Duodenal mucosa (tissue), 2 donors: ENCODE data around the gene LEAP2.

ENCODE experiments used
- H3K27ac ChIP-seq: one replicate; pipeline ENCODE4 v1.7.0; 2013; ENCODE audit warnings: low read depth, low read length
- H3K27me3 ChIP-seq, 2 donors: one replicate each; pipeline ENCODE4 v1.7.0; 2013; ENCODE audit warnings: low read length in 2 of 2, control low read depth in 1 of 2; ENCODE audit not compliant: insufficient read depth in 2 of 2, control insufficient read depth in 1 of 2
- H3K36me3 ChIP-seq, 2 donors: one replicate each; pipeline ENCODE4 v1.7.0; 2013; ENCODE audit warnings: low read length in 2 of 2, control low read depth in 1 of 2; ENCODE audit not compliant: insufficient read depth in 2 of 2, control insufficient read depth in 1 of 2
- H3K4me1 ChIP-seq, 2 donors: one replicate each; pipeline ENCODE4 v1.7.0; 2013; ENCODE audit warnings: low read length in 2 of 2, control low read depth in 1 of 2; ENCODE audit not compliant: insufficient read depth in 2 of 2, control insufficient read depth in 1 of 2
- H3K4me3 ChIP-seq, 2 donors: one replicate each; pipeline ENCODE4 v1.7.0; 2013; ENCODE audit warnings: low read length in 2 of 2, low read depth in 1 of 2
- H3K9ac ChIP-seq, 2 donors: one replicate each; pipeline ENCODE4 v1.7.0; 2013; ENCODE audit warnings: low read length in 2 of 2, low read depth in 1 of 2
- H3K9me3 ChIP-seq, 2 donors: one replicate each; pipeline ENCODE4 v1.7.0; 2013; ENCODE audit warnings: low read length in 2 of 2, control low read depth in 1 of 2; ENCODE audit not compliant: control insufficient read depth in 1 of 2

The LEAP2 gene

DNA sequence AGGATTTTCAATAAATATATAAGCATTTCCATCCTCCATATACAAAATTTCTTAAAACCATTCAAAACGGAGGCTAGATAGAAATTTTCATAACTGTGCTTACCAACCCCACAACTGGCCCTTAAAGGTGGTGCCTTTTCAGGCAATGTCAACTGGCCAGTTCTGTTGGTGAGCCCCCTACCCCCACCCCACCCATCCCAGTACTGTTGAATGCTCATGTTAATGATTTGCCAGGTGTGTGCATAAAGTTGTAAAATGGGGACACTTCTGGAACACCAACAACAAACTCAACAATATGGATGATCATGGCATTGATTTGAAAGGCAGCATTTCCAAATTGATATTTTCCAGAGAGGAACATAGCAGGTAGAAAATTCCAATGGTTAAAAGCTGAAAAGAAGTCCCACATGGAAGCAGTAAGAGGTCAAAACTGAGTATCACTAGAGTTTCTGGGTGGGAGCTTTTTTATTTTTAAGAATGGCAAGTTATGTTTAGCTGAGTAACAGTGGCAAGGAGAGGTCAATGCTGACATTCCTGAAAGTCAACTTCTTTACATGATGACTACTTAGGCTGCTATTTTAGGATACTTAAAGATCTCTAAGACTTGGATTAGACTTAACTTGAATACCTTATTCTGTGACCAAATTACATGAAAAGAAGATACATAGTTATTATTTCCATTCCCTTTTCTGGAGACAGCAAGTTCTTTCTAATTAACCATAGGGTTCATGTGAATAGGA lies 2.7 kb downstream of the LEAP2 start:
- no peak overlapping the region for H3K4me3 ChIP-seq
- H3K4me1 ChIP-seq: peaks cover 16 to 34% of the 10 kb centered on the region in 2 donors
- no peak overlapping the region for H3K9ac ChIP-seq
- H3K27me3 ChIP-seq: no peaks in the 10 kb centered on the region
- no peak overlapping the region for H3K27ac ChIP-seq
- H3K9me3 ChIP-seq: no peaks in the 10 kb centered on the region
- H3K36me3 ChIP-seq: peaks cover 30 to 31% of the 10 kb centered on the region in 2 donors

DNA sequence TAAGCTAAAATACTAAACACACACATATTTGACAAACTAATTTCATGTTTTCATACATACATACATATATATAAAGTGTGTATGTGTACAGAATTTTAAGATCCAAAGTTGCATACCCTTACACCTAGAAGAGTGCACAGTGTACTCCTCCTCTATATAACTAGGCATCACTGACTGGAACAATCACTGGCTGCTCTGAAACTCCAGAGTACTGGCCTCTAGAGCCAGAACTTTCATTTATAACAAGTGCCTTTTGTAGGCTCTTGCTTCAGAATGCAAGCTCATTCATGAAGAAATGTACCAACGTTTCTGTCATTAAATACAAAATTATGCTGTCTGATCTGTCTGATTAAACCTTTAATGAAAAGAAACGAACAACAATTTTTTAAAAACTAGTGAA lies 4.0 kb downstream of the LEAP2 start:
- Histone ChIP-seq H3K36me3 (peaks cover 29 to 34% of the 10 kb centered on the region in 2 donors), H3K9ac (no peak overlapping the region), H3K27ac (no peak overlapping the region)

DNA sequence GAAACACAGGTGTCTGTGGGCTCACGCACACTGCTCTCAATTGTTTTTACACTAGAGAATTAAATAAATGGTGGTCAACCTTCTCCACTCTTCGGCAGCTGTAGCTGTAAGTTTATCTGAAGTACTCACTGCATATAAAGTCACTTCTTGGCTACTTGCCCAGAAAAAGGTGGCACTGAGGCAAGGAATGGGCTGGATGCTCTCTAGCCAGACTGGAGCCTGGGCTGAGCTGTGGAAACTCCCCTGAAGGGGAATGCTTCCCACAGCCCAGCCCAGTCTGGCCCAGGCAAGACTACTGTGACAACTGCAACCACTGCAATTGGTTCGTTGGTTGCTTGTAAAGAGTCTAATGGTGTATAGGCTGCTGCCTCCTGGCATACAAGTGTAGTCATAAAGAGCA lies 4.5 kb downstream of the LEAP2 start:
- peaks cover 3 to 16% of the 10 kb centered on the region in 2 donors for H3K4me1 ChIP-seq
- H3K27ac ChIP-seq: no peak overlapping the region
- H3K27me3 ChIP-seq: no peaks in the 10 kb centered on the region
- H3K4me3 ChIP-seq: no peak overlapping the region
- H3K9ac ChIP-seq: no peak overlapping the region
- H3K9me3 ChIP-seq: no peaks in the 10 kb centered on the region
- H3K36me3 ChIP-seq: peaks cover 30 to 36% of the 10 kb centered on the region in 2 donors

More for the DNA sequence above, 4.0 kb downstream of the LEAP2 start:
- Histone ChIP-seq H3K4me3 (no peak overlapping the region), H3K27me3 (no peaks in the 10 kb centered on the region), H3K4me1 (peaks cover 8 to 21% of the 10 kb centered on the region in 2 donors), H3K9me3 (no peaks in the 10 kb centered on the region)

DNA sequence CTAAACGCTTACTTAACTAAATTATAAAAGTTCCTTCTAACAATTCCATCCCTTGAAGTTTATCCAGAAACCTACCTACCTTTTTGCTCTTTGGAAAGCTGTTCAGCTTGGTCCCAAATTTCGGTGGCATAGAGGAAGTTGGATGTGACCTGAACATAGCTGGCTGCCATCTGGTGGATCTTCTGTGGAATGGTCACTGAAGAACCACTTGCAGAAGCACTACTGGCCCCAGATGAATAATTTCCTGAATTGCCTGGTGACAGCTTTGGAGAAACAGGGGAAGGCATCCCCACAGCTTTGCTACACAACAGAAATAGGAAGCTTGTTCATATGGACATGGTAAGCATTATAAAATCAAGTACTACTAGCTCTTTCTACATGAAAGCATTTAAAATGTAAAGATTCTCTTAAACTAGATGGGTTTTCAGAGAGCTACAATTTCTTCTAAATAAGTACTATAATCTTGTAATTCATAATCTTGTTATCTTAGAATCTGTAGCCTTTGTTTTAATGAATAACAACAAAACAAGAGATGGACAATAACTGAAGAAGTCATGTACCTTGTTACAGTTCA lies 9.9 kb downstream of the LEAP2 start:
- no peak overlapping the region for H3K9ac ChIP-seq
- no peak overlapping the region for H3K4me3 ChIP-seq
- H3K27me3 ChIP-seq: no peaks in the 10 kb centered on the region
- H3K27ac ChIP-seq: no peak overlapping the region
- no peaks in the 10 kb centered on the region for H3K9me3 ChIP-seq
- peaks cover 47 to 50% of the 10 kb centered on the region in 2 donors for H3K36me3 ChIP-seq
- no peaks in the 10 kb centered on the region for H3K4me1 ChIP-seq

DNA sequence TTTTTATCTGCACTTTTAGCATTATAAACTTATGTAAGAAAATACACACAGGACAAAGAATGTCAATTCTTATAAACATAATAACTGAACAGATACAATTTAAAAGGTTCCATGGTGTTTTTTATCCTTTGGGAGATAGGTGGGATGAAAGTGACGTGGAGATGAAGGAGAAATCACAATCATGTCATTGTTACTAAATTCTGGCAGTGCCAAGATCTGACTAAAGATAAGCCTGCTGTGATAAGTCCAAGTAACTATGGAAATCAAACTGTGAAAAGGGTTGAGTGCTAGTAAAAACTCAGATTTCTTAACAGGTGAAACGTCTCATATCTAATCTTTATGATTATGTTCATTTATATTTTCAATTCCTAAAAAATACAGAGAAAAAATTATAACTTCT lies 11.1 kb downstream of the LEAP2 start:
- Histone ChIP-seq H3K36me3 (peaks cover 43 to 54% of the 10 kb centered on the region in 2 donors), H3K4me1 (no peaks in the 10 kb centered on the region), H3K27ac (no peak overlapping the region)

GRCh38 chr5:132886064-132886823 lies 12.8 kb downstream of the LEAP2 start:
- no peaks in the 10 kb centered on the region for H3K27me3 ChIP-seq
- no peaks in the 10 kb centered on the region for H3K4me1 ChIP-seq
- H3K27ac ChIP-seq: no peak overlapping the region
- H3K9ac ChIP-seq: no peak overlapping the region
- no peak overlapping the region for H3K4me3 ChIP-seq
- H3K9me3 ChIP-seq: no peaks in the 10 kb centered on the region
- H3K36me3 ChIP-seq: peaks cover 41 to 46% of the 10 kb centered on the region in 2 donors

More for the DNA sequence above, 11.1 kb downstream of the LEAP2 start:
- H3K4me3 ChIP-seq: no peak overlapping the region
- H3K9ac ChIP-seq: no peak overlapping the region
- no peaks in the 10 kb centered on the region for H3K9me3 ChIP-seq
- no peaks in the 10 kb centered on the region for H3K27me3 ChIP-seq

DNA sequence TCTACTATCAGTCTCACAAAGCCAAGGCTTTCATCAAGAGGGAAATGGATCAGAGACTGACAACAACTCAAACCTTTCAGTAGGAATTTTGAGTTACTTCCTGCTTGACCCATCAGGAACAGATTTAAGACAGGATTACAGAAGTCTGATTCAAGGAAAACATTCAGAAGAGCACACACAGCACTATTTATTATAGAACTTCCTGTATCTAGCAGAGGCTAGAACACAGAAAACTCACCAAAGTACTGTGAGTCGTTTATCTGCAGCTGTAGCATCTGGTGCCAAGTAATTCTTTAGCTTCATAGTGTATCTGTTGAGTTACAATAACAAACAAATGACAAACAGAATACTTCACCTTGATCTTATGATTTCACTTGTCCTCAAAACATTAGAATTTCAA lies 13.8 kb downstream of the LEAP2 start:
- H3K9me3 ChIP-seq: no peaks in the 10 kb centered on the region
- H3K4me1 ChIP-seq: no peaks in the 10 kb centered on the region
- H3K27ac ChIP-seq: no peak overlapping the region
- no peaks in the 10 kb centered on the region for H3K27me3 ChIP-seq
- H3K4me3 ChIP-seq: no peak overlapping the region
- H3K9ac ChIP-seq: no peak overlapping the region
- peaks cover 40 to 44% of the 10 kb centered on the region in 2 donors for H3K36me3 ChIP-seq

DNA sequence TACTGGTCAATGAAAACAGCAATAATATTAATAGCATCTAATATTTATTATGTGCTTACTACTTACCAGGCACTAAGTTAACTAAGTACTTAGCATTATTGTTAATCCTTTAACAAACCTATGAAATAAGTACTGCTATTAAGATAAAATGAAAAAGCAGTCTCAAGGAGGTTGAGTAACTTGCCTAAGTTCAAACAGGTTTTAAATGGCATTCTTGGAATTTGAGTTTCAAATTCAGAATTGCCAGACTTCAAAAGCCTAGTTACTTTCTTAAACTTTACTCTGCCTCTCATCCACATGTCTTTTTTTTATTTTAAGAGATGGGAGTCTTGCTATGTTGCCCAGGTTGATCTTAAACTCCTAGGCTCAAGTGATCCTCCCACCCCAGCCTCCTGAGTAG lies 16.0 kb downstream of the LEAP2 start:
- Histone ChIP-seq H3K36me3 (peaks cover 47 to 58% of the 10 kb centered on the region in 2 donors), H3K4me3 (no peak overlapping the region), H3K4me1 (no peaks in the 10 kb centered on the region)

GRCh38 chr5:132890817-132891216 lies 17.3 kb downstream of the LEAP2 start:
- no peaks in the 10 kb centered on the region for H3K9me3 ChIP-seq
- no peak overlapping the region for H3K27ac ChIP-seq
- H3K4me1 ChIP-seq: no peaks in the 10 kb centered on the region
- H3K9ac ChIP-seq: no peak overlapping the region
- no peaks in the 10 kb centered on the region for H3K27me3 ChIP-seq
- peaks cover 55 to 70% of the 10 kb centered on the region in 2 donors for H3K36me3 ChIP-seq
- H3K4me3 ChIP-seq: no peak overlapping the region

More for the DNA sequence above, 16.0 kb downstream of the LEAP2 start:
- no peaks in the 10 kb centered on the region for H3K9me3 ChIP-seq
- no peak overlapping the region for H3K27ac ChIP-seq
- H3K9ac ChIP-seq: no peak overlapping the region
- H3K27me3 ChIP-seq: no peaks in the 10 kb centered on the region

GRCh38 chr5:132895719-132896305 lies 22.3 kb downstream of the LEAP2 start:
- Histone ChIP-seq H3K36me3 (peaks cover 42 to 70% of the 10 kb centered on the region in 2 donors), H3K27me3 (no peaks in the 10 kb centered on the region), H3K4me3 (no peak overlapping the region), H3K27ac (no peak overlapping the region), H3K9me3 (no peaks in the 10 kb centered on the region), H3K9ac (no peak overlapping the region), H3K4me1 (no peaks in the 10 kb centered on the region)
